NOMO-1 treated with DMSO at 0.1 percent for 48 hours (cell line): Measurements from ENCODE around the gene RYR3.
A peak's percentile ranks its signal among the peaks of the same experiment; 100 is the strongest.

Experiments used
- DNase-seq: peaks from one replicate; lab custom pipeline; 2025; ENCODE audit not compliant: unreplicated experiment; lab: John Stamatoyannopoulos, UW

The RYR3 gene

DNA sequence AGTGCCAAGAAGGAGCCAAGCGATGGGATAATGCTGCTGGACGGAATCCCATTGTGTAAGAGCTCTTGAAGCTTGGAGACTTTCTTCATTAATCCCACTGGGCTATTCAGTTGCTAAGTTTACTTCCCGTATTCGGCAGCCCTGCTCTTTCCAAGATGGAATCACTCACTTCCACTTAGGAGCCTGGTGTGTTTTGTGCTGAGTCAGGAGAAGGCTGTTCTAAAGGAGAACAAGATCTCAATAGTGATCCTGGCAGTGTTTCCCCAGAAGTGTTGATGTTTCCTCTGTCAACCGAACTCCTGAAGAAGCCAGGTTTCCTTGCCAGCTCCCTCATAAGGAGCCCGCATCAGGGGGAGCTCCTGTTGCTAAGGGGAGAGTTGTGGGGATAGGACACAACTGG, 387.4 kb downstream of the RYR3 start:
- no peak for DNase-seq

DNA sequence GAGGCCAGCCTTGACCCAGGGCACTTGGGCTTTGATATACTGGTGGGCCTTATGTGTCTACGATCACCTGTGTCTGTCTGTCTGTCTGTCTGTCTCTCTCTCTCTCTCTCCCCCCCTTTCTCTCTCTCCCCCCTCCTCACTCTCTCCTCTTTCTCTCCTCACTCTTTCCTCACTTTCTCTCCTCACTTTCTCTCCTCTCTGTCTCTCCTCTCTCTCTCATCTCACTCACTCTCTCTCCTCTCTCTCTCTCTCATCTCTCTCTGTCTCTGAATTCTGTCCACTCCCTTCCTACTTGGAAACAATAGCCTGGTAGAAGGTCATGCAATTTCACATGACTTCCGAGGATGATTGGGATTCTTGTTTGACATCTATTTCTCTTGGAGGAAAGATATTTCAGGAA, 388.4 kb downstream of the RYR3 start:
- DNase-seq = no peak

DNA sequence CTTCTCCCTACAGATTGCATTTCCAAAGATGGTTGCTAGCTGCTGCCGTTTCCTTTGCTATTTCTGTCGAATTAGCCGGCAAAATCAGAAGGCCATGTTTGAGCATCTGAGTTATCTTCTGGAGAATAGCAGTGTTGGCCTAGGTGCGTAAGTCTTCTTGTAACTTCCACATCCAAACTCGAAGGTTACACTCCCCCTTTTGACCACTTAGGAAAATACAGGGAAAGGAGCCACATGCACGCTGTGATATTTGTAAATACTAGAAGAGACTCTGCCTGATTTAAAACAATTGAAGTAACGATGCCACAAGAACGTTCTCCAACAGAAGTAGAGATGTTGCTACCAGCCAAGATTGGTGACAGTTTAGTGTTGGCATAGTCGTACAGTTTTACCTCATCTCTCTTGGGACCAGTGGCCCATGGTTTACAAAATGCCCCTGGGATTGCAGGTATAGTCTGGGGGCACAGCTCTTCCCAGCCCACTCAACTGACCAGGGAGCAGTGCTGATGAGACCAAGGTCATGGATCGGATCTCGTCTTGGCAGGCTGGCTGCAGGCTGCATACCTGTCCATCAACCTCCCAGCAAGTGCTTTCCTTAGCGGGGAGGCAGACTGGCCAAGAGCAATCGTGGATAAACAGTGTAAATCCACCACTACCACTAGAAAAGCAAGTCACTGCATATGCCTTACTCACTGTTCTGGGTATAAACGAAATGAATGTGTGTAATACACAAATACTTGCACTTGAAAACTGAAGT, 389.1 kb downstream of the RYR3 start:
- DNase-seq = no peak

DNA sequence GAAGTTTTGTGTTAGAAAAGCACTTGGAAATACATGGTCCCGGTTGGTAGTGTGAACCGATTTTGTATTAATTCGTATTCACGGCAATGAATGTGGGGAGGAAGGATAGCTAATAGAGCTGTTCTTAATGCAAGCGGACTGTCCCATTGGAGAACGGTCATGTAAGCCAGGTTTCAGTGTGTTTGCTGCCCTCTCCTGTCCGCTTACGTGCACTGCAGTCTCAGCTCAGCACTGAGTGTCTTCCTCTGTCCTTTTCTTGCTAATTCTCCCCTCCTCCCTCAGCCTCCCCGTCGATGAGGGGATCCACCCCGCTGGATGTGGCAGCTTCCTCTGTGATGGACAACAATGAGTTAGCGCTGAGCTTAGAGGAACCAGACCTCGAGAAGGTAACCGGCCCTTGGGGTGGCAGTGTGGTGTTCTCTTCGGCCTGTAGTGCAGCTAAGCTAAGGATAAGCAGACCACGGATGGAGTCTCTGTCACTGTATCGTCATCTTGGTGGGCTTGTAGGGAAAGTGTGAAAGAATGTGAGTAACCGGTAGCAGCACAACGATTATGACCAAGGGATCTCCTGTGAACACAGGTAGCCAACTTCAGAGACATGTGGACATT, 390.0 kb downstream of the RYR3 start:
- peak; percentile 62 for DNase-seq

DNA sequence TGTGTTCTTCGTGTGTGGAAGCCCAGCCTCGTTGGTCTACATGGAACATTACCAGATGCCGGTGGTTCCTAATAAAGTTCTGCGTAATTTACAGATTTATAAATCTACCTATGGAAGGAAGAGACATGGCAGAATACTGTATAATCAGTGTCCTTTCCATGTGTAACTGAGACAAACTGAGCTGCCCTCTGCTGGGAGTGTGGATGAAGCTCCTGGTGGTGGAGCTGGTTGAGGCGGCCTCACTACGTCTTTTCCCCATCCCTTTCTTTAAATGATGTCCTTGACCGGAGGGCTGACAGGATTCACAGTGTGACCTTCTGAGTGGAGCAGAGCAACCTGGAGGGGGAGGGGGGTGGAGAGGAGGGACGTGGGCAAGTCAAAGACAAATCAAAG, 390.5 kb downstream of the RYR3 start:
- no peak for DNase-seq

DNA sequence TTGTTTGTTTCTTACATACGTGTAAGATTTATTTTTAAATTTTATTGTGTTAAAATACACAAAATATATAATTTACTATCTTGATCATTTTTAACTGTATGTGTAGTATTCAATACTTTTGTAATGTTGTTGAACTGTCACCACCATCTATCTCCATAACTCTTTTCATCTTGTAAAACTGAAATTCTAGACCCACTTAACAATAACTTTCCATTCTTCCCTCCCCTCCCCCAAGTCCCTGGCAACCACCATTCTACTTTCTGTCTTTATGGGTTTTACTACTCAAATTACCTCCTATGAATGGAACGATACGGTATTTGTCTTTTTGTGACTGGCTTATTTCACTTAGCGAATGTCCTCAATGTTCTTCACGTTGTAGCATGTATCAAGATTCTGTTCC, 395.4 kb downstream of the RYR3 start:
- no peak for DNase-seq

DNA sequence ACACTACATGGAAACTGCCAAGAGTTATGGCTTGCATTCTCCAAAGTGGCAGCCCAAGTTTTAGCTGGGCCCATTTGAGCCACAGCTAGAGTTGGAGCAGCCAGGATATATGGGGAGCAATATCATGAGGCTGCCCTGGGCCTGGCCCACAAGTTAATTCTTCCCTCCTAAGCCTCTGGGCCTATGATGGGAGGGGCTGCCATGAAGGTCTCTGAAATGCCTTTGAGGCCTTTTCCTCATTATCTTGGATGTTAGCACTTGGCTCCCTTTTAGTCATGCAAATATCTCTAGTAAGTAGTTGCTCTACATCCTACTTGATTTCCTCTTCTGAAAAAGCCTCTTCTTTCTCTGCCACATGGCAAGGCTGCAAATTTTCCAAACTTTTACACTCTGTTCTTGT, 400.0 kb downstream of the RYR3 start:
- DNase-seq = no peak

DNA sequence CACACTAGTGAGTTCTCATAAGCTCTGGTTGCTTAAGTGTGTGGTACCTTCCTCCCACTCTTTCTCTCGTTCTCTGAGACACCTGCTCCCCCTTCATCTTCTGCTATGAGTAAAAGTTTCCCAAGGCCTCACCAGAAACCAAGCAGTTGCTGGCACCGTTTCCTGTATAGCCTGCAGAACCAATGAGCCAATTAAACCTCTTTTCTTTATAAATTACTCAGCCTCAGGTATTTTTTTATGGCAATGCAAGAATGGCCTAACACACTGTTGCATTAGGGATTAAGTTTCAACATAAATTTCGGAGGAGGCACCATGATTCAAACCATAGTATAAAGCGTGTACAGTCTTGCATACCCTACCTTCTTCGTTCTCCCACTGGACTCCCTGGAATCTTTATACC, 405.3 kb downstream of the RYR3 start:
- DNase-seq = no peak

DNA sequence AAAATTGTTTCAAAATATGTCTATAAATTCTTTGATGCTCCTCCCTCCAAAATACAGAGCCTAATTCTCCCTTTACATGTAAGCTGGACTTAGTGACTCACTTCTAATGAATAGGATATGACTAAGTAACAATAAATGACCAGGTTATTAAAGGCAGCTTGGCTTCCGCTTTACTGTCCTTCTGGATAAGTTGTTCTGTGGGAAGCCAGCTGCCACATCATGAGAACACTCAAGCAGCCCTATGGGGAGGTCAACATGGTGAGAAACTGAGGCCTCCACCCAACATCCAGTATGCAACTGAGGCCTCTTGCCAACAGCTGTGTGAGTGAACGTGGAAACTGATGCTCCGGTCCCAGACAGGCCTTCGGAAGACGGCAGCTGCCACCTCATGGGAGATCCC, 410.2 kb downstream of the RYR3 start:
- DNase-seq = no peak

DNA sequence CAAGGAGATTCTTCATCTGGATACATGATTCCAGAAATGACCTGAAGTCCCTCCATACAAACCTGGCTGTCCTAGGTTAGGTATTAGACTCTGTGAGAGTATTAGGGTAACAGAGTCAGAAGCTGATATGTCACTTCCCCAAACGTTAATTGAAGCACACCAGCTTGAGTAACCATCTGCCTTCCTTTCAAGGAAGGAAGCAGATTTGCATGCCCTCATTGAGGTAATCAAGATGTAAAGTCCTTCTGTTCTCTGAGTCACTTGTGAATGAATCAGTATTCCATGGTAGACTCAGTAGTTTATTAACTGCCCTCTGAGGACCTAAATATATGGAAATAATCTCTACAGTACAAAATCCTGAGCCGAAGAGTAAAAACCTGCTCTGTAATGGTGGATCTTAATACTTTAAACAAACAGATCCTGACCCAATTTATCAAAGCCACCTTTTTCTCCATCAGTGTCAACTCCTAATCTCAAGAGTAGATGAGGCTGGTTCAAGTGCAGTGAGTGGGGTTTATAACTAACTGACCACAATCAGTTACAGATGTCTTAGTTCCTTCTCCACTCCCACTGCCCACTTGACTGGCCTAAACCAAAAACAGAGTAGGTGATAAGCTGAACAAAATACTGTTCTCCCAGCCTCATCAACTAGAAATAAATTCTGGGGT, 411.4 kb downstream of the RYR3 start:
- DNase-seq = peak; percentile 94

DNA sequence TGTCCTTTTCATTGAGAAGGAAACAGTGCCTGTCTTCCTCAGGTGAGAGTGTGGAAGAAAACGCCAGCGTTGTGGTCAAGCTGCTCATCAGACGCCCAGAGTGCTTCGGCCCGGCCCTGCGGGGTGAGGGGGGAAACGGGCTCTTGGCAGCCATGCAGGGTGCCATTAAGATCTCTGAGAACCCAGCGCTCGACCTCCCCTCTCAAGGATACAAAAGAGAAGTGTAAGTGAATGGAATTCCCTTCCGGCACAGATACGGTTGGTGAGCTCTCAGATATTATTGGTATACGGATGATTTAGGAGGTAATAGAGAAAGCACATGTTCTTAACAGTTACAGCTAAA, 411.9 kb downstream of the RYR3 start:
- no peak for DNase-seq

DNA sequence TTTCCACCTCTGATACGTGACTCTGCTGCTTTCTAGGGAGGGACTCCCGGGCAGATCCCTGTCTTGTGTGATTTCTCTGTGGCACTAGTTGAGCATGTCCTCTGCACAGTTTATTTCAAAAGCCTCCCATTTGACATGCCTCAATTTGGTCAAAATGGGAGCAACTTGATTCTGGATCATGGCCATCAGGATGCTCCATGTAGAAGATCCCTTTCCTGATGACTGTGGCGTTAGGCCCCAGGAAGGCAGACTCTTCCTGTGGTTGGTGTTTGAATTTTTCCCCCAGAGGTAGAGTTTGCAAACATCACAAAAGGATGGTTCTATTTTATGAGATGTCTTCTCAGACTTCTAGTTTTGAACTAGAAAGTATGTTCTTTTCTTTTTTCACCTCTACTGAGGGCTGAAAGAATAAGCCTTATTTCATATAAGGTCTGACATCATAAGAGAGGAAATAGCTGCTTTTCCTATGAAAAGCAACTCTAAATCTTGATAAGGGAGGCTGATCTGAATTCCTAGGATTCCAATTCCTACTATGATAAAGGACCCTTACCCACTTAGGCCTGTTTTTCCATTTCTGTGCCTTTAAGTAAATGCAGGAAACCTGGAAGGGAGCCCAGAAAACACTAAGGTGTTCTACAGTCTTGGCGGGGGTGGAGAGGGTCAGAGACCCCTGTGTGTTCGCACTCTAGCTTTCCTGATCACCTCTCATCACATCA, 413.7 kb downstream of the RYR3 start:
- DNase-seq = no peak

DNA sequence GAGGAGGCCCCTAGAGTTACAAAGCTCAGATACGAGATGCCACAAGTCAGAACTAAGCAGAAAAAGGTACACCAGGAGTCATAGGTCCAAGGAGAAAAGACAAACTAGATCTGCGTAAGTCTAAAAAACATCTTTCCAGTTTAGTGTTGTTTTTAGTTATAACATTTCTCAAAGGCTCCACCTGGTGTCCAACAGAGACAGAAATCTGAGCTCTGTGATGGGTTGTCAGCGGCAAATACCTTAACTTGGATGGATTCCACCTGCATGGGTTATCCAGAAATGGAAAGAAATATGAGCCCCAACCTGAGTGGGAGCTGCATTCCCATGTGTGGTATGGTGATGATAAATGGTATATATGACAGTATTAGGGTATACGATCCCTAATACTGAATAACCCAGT, 418.9 kb downstream of the RYR3 start:
- DNase-seq = no peak

DNA sequence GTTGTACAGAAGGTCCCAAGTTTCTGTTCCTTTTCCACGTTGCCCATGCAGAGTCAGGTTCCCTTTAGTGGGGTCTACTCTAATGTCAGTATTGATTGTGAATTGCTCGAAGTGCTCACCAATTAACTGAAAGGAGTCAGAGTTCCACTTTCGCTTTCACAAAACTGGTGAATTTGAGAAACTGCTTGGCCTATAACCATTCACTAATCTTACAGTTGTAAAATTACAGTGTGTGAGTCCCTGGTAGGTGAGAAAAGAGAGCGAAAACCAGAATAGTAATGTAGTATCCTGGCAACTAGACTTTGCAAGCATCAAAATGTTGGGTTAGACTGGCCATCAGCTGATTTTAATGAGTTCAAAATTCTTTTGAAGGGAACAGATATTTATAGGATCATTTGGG, 420.0 kb downstream of the RYR3 start:
- peak; percentile 70 for DNase-seq

DNA sequence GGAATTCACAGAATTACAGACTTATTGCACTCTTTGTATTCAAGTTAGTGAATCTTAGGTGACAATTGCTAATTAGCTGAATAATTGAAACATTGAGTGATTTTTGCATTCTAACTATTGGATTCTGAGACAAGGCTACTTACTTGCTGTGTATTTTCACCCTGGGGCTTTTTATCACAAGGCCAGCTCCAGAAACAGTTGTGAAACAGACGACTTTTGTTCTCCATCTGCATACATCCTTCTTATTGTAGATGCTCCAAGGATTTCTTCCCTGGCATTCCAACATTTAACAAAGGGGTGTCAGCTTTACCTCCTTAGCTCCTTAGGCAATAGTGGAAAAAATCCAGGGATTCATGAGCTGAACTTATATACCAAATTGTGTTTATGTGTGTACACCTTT, 424.4 kb downstream of the RYR3 start:
- no peak for DNase-seq

DNA sequence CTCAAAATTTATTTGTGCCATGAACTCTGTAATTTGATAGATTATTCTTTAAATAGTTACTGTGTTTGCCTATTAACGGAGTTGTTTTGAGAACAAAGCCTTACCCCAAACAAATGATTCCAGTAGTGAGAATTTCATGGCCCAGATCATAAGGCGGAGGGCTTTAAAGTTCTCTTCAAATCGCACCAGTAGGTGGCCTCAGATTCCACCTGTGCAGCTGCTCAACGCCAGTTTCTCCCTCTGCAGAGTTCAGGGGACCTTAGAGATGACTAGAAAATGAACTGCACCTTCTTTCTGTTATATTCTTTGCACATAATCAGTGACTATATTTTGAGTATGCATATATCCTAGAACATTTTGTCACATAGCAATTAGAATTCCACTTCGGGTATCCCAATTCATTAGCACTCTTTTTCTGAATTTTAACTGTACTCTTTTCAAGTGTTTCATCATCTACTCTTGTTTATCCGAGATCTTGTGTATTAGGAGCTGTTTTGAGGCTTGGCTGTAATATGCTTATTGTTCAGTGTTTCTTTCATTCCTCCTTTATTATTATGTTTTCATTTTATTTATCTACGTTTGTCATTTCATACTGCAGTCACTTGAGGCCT, 425.0 kb downstream of the RYR3 start:
- peak; percentile 35 for DNase-seq

DNA sequence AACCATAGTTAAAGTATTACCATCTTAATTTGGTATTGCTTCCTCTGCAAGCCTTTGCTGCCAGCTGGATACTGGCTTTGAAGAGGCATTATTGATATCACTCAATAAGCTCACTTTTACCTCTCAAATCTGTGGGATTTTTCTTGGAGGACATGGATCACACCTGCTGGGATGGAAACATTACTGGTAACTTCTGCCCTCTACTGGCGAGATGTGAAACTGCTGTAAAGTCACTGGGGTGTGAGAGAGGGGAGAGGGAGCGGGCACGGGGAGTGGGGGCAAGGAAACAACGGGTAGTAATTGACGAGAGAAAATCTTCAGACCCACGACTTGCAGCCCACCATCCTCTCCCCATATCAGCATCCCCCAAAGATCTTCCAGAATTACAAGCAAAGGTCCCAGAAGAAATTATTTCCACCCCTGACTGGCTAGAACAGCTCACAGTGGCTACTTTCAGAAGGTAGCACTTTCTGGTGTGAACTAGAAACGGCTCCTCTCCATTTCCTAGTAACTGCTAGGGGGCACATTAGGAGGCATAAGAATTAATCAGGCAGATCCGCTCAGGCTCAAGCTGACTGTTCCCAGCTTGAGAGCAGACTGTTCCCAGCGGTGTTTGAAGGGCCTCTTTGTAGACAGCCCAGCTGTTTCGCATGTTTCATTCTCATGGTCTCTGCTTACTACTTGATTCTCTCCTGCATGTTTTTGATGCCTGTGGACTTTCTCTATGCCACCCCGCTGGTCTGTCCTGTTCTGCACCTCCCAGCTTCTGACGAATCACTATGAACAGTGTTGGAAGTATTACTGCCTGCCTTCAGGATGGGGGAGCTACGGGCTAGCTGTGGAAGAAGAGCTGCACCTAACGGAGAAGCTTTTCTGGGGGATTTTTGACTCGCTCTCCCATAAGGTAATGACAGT, 427.2 kb downstream of the RYR3 start:
- DNase-seq = no peak

DNA sequence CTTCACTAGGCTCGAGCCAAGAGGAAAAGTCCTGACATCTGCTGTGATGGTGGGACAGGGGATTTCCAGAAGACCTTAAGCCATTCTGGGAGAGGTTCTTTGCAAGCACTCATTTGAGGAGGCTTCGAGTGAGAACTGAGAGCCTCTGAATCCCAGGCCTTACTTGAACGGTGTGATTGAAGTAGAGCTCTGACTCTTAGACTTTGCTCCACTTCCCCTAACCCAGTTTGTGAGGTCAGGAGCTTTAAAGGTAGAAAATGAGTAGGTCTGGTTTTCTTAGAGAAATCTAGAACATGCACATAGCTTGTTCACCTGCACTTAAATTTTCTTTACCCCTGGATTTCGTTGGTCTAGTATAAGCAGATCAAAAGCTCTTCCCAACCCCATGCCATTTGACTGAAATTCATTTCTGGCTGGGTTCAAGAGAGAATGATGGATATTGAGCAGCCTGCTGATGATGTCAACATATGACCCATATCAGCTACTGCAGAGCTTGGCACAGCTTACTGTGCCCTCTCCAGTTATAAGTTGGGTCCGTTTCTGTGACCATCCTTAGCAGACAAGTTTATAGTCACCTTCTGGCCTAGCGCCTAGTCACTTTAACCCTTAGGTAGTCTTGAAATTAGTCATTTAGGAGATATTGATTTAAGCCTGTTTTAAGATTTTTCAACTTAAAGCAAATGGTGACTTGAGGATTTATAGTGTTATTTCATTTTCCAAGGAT, 428.3 kb downstream of the RYR3 start:
- DNase-seq = no peak

DNA sequence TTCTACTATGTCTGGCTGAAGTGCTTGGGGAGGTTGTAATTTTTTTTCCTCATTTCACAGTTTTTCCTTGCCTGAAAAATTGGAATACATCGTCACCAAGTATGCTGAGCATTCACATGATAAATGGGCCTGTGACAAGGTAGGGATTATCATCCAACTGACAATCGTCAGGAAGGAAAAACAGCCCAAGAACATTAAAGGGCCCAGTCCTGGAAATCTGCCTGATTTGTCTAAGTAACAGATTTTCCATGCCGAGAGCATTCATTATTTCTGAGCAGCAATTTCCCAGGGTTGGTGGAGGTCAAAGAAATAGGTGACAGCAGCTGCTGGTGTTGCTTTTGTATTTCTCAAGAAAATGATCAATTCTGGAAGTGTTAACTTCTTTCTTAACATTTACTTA, 431.5 kb downstream of the RYR3 start:
- DNase-seq = no peak

DNA sequence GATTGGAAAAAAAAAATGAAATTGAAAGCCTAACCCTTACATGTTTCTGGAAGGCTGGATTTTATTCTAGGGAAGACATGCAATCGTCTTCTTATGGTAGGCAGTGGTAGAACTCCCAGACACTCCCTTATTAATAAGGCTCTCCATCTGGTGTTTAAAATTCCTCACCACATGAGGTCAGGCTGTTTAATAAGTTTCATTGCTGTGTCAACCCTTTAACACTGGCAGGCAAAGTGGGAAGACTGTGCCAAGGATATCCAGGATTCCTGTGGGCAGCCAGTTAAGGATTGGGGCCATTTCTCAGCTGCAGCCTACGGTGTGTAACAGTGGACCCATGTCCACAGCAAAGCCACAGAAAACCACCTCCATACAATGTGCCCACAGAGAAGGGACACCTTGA, 432.0 kb downstream of the RYR3 start:
- no peak for DNase-seq
